GM21360 (cell line): ENCODE measurements around the gene STMN3.
A peak's percentile ranks its signal among the peaks of the same experiment; 100 is the strongest.
"Not testable (repeated sequence)": the region's sequence is repeated elsewhere in the genome, so short reads cannot be mapped to it uniquely, and the experiment has no call there.

Experiments used
- ATAC-seq: cut with Tn5 transposase; IDR thresholded peaks from one replicate; pipeline ENCODE4 v1.9.1; 2021; ENCODE audit warnings: mild to moderate bottlenecking, moderate library complexity; ENCODE audit not compliant: unreplicated experiment

Gene STMN3

GRCh38 chr20:63657937-63658748 is 4.9 kb upstream of the STMN3 start, which contains the start of gene RTEL1:
RTEL1 (plus strand) TSS chr20:63658312; CDS start chr20:63659403, 1,091 bp downstream.
- peak; percentile 73 for ATAC-seq

GRCh38 chr20:63657260-63657936 is 4.2 kb upstream of the STMN3 start:
- no peak for ATAC-seq

GRCh38 chr20:63656451-63656850 is 3.2 kb upstream of the STMN3 start:
- ATAC-seq: no peak

- no peak for ATAC-seq
Measured at GRCh38 chr20:63655249-63655648, 2.0 kb upstream of the STMN3 start.

GRCh38 chr20:63653974-63654668 is 897 bp upstream of the STMN3 start:
- ATAC-seq: no peak

- ATAC-seq: no peak
Measured at GRCh38 chr20:63652192-63652980, 838 bp downstream of the STMN3 start.

GRCh38 chr20:63651942-63652191 is 1.4 kb downstream of the STMN3 start:
- no peak for ATAC-seq

GRCh38 chr20:63650486-63650885 is 2.7 kb downstream of the STMN3 start:
- ATAC-seq: not testable (repeated sequence)

GRCh38 chr20:63648895-63649589 is 4.2 kb downstream of the STMN3 start:
- no peak for ATAC-seq

GRCh38 chr20:63648190-63648589 is 5.0 kb downstream of the STMN3 start:
- ATAC-seq: no peak

- no peak for ATAC-seq
Measured at GRCh38 chr20:63645218-63645617, 8.0 kb downstream of the STMN3 start.

GRCh38 chr20:63643946-63644345 is 9.3 kb downstream of the STMN3 start:
- ATAC-seq: no peak

GRCh38 chr20:63643499-63643898 is 9.7 kb downstream of the STMN3 start:
- ATAC-seq: no peak

- no peak for ATAC-seq
Measured at GRCh38 chr20:63642527-63643247, 10.5 kb downstream of the STMN3 start.

- peak; percentile 61 for ATAC-seq
Measured at GRCh38 chr20:63641792-63642523, 11.3 kb downstream of the STMN3 start.

GRCh38 chr20:63641146-63641791 is 12.0 kb downstream of the STMN3 start:
- ATAC-seq: no peak

GRCh38 chr20:63640686-63641085 is 12.5 kb downstream of the STMN3 start:
- not testable (repeated sequence) for ATAC-seq

- no peak for ATAC-seq
Measured at GRCh38 chr20:63640086-63640485, 13.1 kb downstream of the STMN3 start.
